Nephron progenitor cell (in vitro differentiated cells): ENCODE results near the gene BLNK.

ENCODE experiments used
- DNase-seq: peaks from one replicate; pipeline ENCODE4 v3.0.0; 2021
- H3K27ac Mint-ChIP-seq: 2 replicates; pipeline ENCODE4 v1.8.0; 2021; ENCODE audit warnings: mild to moderate bottlenecking, moderate library complexity, mixed read lengths
- H3K27me3 Mint-ChIP-seq: 2 replicates; pipeline ENCODE4 v1.8.0; 2021; ENCODE audit warnings: mild to moderate bottlenecking, low read depth, mixed read lengths; ENCODE audit not compliant: poor library complexity
- H3K36me3 Mint-ChIP-seq: 2 replicates; pipeline ENCODE4 v1.8.0; 2021; ENCODE audit warnings: low read depth, mixed read lengths
- H3K4me1 Mint-ChIP-seq: 2 replicates; pipeline ENCODE4 v1.8.0; 2021; ENCODE audit warnings: mixed read lengths
- H3K4me3 Mint-ChIP-seq: 2 replicates; pipeline ENCODE4 v1.8.0; 2021; ENCODE audit warnings: mild to moderate bottlenecking, moderate library complexity, mixed read lengths
- H3K9me3 Mint-ChIP-seq: 2 replicates; pipeline ENCODE4 v1.8.0; 2021; ENCODE audit warnings: mild to moderate bottlenecking, moderate library complexity, mixed read lengths
- TF ChIP-seq, protein P1 (sequence below): fragments of 200-600 bp; sonication (generic); IDR thresholded peaks from 2 replicates; pipeline ENCODE4 v1.5.0; 2021; ENCODE audit warnings: antibody characterized with exemption

Gene BLNK

GRCh38 chr10:96225119-96225518 is 46.2 kb downstream of the BLNK start:
- Mint-ChIP-seq H3K9me3 (no peaks in the 10 kb centered on the region), H3K36me3 (no peaks in the 10 kb centered on the region), H3K4me1 (peaks cover 6% of the 10 kb centered on the region), H3K27ac (no peak overlapping the region), H3K27me3 (peaks cover 3% of the 10 kb centered on the region), H3K4me3 (no peak overlapping the region)
- DNase-seq: no peak
- TF ChIP-seq, protein P1, sequence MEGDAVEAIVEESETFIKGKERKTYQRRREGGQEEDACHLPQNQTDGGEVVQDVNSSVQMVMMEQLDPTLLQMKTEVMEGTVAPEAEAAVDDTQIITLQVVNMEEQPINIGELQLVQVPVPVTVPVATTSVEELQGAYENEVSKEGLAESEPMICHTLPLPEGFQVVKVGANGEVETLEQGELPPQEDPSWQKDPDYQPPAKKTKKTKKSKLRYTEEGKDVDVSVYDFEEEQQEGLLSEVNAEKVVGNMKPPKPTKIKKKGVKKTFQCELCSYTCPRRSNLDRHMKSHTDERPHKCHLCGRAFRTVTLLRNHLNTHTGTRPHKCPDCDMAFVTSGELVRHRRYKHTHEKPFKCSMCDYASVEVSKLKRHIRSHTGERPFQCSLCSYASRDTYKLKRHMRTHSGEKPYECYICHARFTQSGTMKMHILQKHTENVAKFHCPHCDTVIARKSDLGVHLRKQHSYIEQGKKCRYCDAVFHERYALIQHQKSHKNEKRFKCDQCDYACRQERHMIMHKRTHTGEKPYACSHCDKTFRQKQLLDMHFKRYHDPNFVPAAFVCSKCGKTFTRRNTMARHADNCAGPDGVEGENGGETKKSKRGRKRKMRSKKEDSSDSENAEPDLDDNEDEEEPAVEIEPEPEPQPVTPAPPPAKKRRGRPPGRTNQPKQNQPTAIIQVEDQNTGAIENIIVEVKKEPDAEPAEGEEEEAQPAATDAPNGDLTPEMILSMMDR: no peak

- no peak for DNase-seq
- Mint-ChIP-seq H3K27ac (no peak overlapping the region), H3K4me3 (no peak overlapping the region), H3K9me3 (no peaks in the 10 kb centered on the region), H3K4me1 (no peaks in the 10 kb centered on the region), H3K36me3 (no peaks in the 10 kb centered on the region), H3K27me3 (peaks cover 3% of the 10 kb centered on the region)
- TF ChIP-seq, protein P1: no peak
These were observed 48.5 kb downstream of the BLNK start for GRCh38 chr10:96222908-96223307.

- Mint-ChIP-seq H3K4me1 (no peaks in the 10 kb centered on the region), H3K27me3 (peaks cover 3% of the 10 kb centered on the region), H3K9me3 (no peaks in the 10 kb centered on the region), H3K36me3 (no peaks in the 10 kb centered on the region), H3K27ac (no peak overlapping the region), H3K4me3 (no peak overlapping the region)
- TF ChIP-seq, protein P1: no peak
- no peak for DNase-seq
These were observed 48.9 kb downstream of the BLNK start for GRCh38 chr10:96222441-96222840.

- peaks cover 4% of the 10 kb centered on the region for H3K4me1 Mint-ChIP-seq
- no peak overlapping the region for H3K27ac Mint-ChIP-seq
- no peaks in the 10 kb centered on the region for H3K9me3 Mint-ChIP-seq
- H3K4me3 Mint-ChIP-seq: no peak overlapping the region
- TF ChIP-seq, protein P1: no peak
- H3K27me3 Mint-ChIP-seq: peaks cover 8% of the 10 kb centered on the region
- DNase-seq: no peak
- no peaks in the 10 kb centered on the region for H3K36me3 Mint-ChIP-seq
These were observed 52.5 kb downstream of the BLNK start for GRCh38 chr10:96218826-96219225.

- Mint-ChIP-seq H3K4me1 (peaks cover 11% of the 10 kb centered on the region), H3K9me3 (no peaks in the 10 kb centered on the region), H3K27ac (no peak overlapping the region), H3K36me3 (no peaks in the 10 kb centered on the region), H3K27me3 (peaks cover 8% of the 10 kb centered on the region), H3K4me3 (no peak overlapping the region)
- DNase-seq: no peak
- TF ChIP-seq, protein P1: no peak
These were observed 53.7 kb downstream of the BLNK start for GRCh38 chr10:96217711-96218110.

DNA sequence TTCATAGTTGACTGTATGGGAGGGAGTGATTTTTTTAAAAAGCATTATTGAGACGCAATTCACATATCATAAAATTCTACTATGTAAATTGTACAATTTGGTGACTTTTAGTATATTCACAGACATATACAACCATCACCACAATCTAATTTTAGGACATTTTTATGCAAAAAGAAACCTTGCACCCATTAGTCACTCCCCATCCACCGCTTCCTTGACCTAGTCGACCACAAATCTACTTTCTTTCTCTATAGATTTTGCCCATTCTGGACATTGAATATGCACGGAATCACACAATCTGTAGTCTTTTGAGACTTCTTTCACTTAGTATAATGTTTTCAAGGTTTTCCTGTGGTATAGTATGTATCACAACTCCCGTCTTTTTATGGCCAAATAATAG is 54.6 kb downstream of the BLNK start:
- Mint-ChIP-seq H3K4me1 (peaks cover 11% of the 10 kb centered on the region), H3K27me3 (peaks cover 4% of the 10 kb centered on the region), H3K4me3 (no peak overlapping the region), H3K27ac (no peak overlapping the region), H3K36me3 (no peaks in the 10 kb centered on the region), H3K9me3 (no peaks in the 10 kb centered on the region)
- DNase-seq: no peak
- TF ChIP-seq, protein P1: no peak
